CD14-positive monocyte (primary cell): ENCODE measurements around the gene GALNT14. TPM values are rescaled to one million over a fixed set of nuclear protein-coding genes. Genes with fewer than 3 reads are reported as not detected.

Experiments used
- DNase-seq, 3 donors: peaks; one replicate each; pipeline ENCODE4 v3.0.0-alpha.2; 2011 to 2022
- H2AFZ ChIP-seq: 2 replicates; pipeline ENCODE4 v1.6.0; 2012; ENCODE audit warnings: mild to moderate bottlenecking, low read depth, low read length, inconsistent platforms; ENCODE audit not compliant: insufficient read depth, poor library complexity, severe bottlenecking
- H3K27ac ChIP-seq, 2 donors: 1 replicate in 1 of 2; 2 replicates in 1 of 2; pipeline ENCODE4 v1.5.1; 2012 to 2013; ENCODE audit warnings: low read length in 2 of 2, control low read depth in 1 of 2, inconsistent platforms in 1 of 2, low read depth in 1 of 2, mild to moderate bottlenecking in 1 of 2
- H3K27me3 ChIP-seq, 2 donors: one replicate each; pipeline versions ENCODE4 v1.6.0 to v1.6.1; 2011 to 2013; ENCODE audit warnings: low read length in 2 of 2; ENCODE audit not compliant: control insufficient read depth in 2 of 2, insufficient read depth in 2 of 2
- H3K36me3 ChIP-seq, 2 donors: replicated peaks in 1 of 2; 1 replicate in 1 of 2; 2 replicates in 1 of 2; pipeline versions ENCODE4 v1.5.1 to v1.6.1; 2012 to 2013; ENCODE audit warnings: low read length in 2 of 2, control low read depth in 1 of 2, inconsistent platforms in 1 of 2, mild to moderate bottlenecking in 1 of 2; ENCODE audit not compliant: insufficient read depth in 2 of 2, control insufficient read depth in 1 of 2
- H3K4me1 ChIP-seq, 2 donors: 1 replicate in 1 of 2; 2 replicates in 1 of 2; pipeline versions ENCODE4 v1.5.1 to v1.6.1; 2012 to 2013; ENCODE audit warnings: low read length in 2 of 2, control low read depth in 1 of 2, inconsistent platforms in 1 of 2, mild to moderate bottlenecking in 1 of 2, moderate library complexity in 1 of 2; ENCODE audit not compliant: insufficient read depth in 2 of 2, control insufficient read depth in 1 of 2
- H3K4me2 ChIP-seq: replicated peaks from 2 replicates; pipeline ENCODE3; 2012; ENCODE audit warnings: low read length, moderate library complexity, mild to moderate bottlenecking; ENCODE audit not compliant: poor library complexity, severe bottlenecking; ENCODE audit errors: extremely low read depth
- H3K4me3 ChIP-seq, 3 experiments: fragments of 200-600 bp in 1 of 3; sonication (generic) in 1 of 3; replicated peaks in 1 of 3; 1 replicate in 2 of 3; 2 replicates in 1 of 3; pipeline ENCODE4 v1.5.1; 2011 to 2013; ENCODE audit warnings: low read length in 3 of 3, mild to moderate bottlenecking in 3 of 3, control low read depth in 2 of 3, low read depth in 2 of 3, inconsistent platforms in 1 of 3, moderate library complexity in 1 of 3
- H3K79me2 ChIP-seq: 2 replicates; pipeline ENCODE4 v1.6.0; 2012; ENCODE audit warnings: mild to moderate bottlenecking, control low read depth, inconsistent platforms, low read length, moderate library complexity; ENCODE audit not compliant: insufficient read depth
- H3K9ac ChIP-seq: 2 replicates; pipeline ENCODE4 v1.6.0; 2017; ENCODE audit warnings: low read length, mild to moderate bottlenecking; ENCODE audit not compliant: insufficient read depth, poor library complexity, severe bottlenecking
- H3K9me3 ChIP-seq, 2 donors: replicated peaks in 1 of 2; 1 replicate in 1 of 2; 2 replicates in 1 of 2; pipeline versions ENCODE4 v1.5.1 to v1.6.1; 2012 to 2013; ENCODE audit warnings: low read length in 2 of 2, control low read depth in 1 of 2; ENCODE audit not compliant: control insufficient read depth in 1 of 2, insufficient read depth in 1 of 2
- H4K20me1 ChIP-seq: 2 replicates; pipeline ENCODE4 v1.6.0; 2012; ENCODE audit warnings: mild to moderate bottlenecking, low read length, control low read depth, moderate library complexity; ENCODE audit not compliant: insufficient read depth
- H3K27ac Mint-ChIP-seq, 7 donors: one replicate each; pipeline ENCODE4 v1.8.0; 2020; ENCODE audit warnings: mild to moderate bottlenecking in 7 of 7, mixed read lengths in 7 of 7, moderate library complexity in 6 of 7, inconsistent platforms in 2 of 7
- H3K27me3 Mint-ChIP-seq, 3 donors: one replicate each; pipeline ENCODE4 v1.8.0; 2021 to 2022; ENCODE audit warnings: low read depth in 3 of 3, mild to moderate bottlenecking in 3 of 3, mixed read lengths in 3 of 3, moderate library complexity in 3 of 3, inconsistent platforms in 1 of 3
- H3K36me3 Mint-ChIP-seq, 2 donors: one replicate each; pipeline ENCODE4 v1.8.0; 2020; ENCODE audit warnings: mixed read lengths in 2 of 2, inconsistent platforms in 1 of 2, mild to moderate bottlenecking in 1 of 2
- H3K4me1 Mint-ChIP-seq: one replicate; pipeline ENCODE4 v1.8.0; 2020; ENCODE audit warnings: mild to moderate bottlenecking, mixed read lengths
- H3K4me3 Mint-ChIP-seq, 2 donors: one replicate each; pipeline ENCODE4 v1.8.0; 2020; ENCODE audit warnings: mild to moderate bottlenecking in 2 of 2, mixed read lengths in 2 of 2, moderate library complexity in 1 of 2
- H3K9me3 Mint-ChIP-seq, 7 donors: one replicate each; pipeline ENCODE4 v1.8.0; 2020 to 2022; ENCODE audit warnings: mixed read lengths in 7 of 7, mild to moderate bottlenecking in 6 of 7, moderate library complexity in 6 of 7, inconsistent platforms in 2 of 7
- CTCF ChIP-seq: fragments of 200-600 bp; IDR thresholded peaks from one replicate; pipeline ENCODE4 v1.8.0; 2022; ENCODE audit warnings: antibody characterized with exemption, mild to moderate bottlenecking
- WGBS: methylation state at CpG from one replicate; pipeline ENCODE4 v1.1.5; 2013; ENCODE audit warnings: missing lambda C conversion rate; ENCODE audit not compliant: insufficient coverage; 5-methylcytosine and 5-hydroxymethylcytosine counted together
- intact Hi-C, 2 donors: fragments of 100-400 bp; cut with micrococcal nuclease; formaldehyde crosslinking; loops; one replicate each; pipeline versions ENCODE4 v1.15.0 to v1.15.1; 2023
- polyA plus RNA-seq, 3 donors: library from polyadenylated mRNA; depleted of rRNA in 1 of 3; unstranded in 2 of 3; stranded (reverse) in 1 of 3; fragments of 300-500 nt in 2 of 3; fragments of >200 nt in 1 of 3; fragmentation: Illumina TruSeq in 2 of 3; gene quantifications; 1 replicate in 2 of 3; 2 replicates in 1 of 3; pipeline ENCODE4 v1.2.3, GENCODE V29; 2012 to 2021

GALNT14 gene
- polyA plus RNA-seq, 3 donors = 0.33 TPM; not detected in 2

- Mint-ChIP-seq H3K9me3 (no peaks in the 10 kb centered on the region), H3K36me3 (no peaks in the 10 kb centered on the region), H3K4me3 (no peak overlapping the region), H3K4me1 (peaks cover 10% of the 10 kb centered on the region), H3K27ac (no peak overlapping the region), H3K27me3 (peaks cover 1 to 3% (median 1%) of the 10 kb centered on the region in 3 donors)
- H3K9ac ChIP-seq = no peak overlapping the region
- 100% methylated on average over 2 of the region's 3 CpGs for WGBS
- no peaks in the 10 kb centered on the region for H3K36me3 ChIP-seq
- DNase-seq = no peak
- no peaks in the 10 kb centered on the region for H3K79me2 ChIP-seq
- no peak overlapping the region for H3K4me3 ChIP-seq
- no peak for TF ChIP-seq CTCF
- H3K27me3 ChIP-seq = no peaks in the 10 kb centered on the region
- H3K9me3 ChIP-seq = no peaks in the 10 kb centered on the region
- no peaks in the 10 kb centered on the region for H3K4me1 ChIP-seq
- intact Hi-C loops = no loop called here
- H3K27ac ChIP-seq = no peak overlapping the region
- no peak overlapping the region for H3K4me2 ChIP-seq
- H2AFZ ChIP-seq = no peak overlapping the region
- H4K20me1 ChIP-seq = no peaks in the 10 kb centered on the region
These were observed 137.3 kb downstream of the GALNT14 start for GRCh38 chr2:31000970-31001369.

- no peaks in the 10 kb centered on the region for H4K20me1 ChIP-seq
- H3K4me2 ChIP-seq = no peak overlapping the region
- H3K79me2 ChIP-seq = no peaks in the 10 kb centered on the region
- Mint-ChIP-seq H3K4me3 (no peak overlapping the region), H3K36me3 (no peaks in the 10 kb centered on the region), H3K27me3 (peaks cover 0 to 3% (median 0%) of the 10 kb centered on the region in 3 donors), H3K27ac (no peak overlapping the region), H3K9me3 (no peaks in the 10 kb centered on the region), H3K4me1 (peaks cover 5% of the 10 kb centered on the region)
- H3K27ac ChIP-seq = no peak overlapping the region
- no peak overlapping the region for H3K9ac ChIP-seq
- H3K4me3 ChIP-seq = no peak overlapping the region
- H3K27me3 ChIP-seq = no peaks in the 10 kb centered on the region
- no peaks in the 10 kb centered on the region for H3K36me3 ChIP-seq
- H3K4me1 ChIP-seq = no peaks in the 10 kb centered on the region
- intact Hi-C loops = no loop called here
- TF ChIP-seq CTCF = no peak
- WGBS = 90% methylated on average over 3 of the region's 3 CpGs
- DNase-seq = no peak
- H2AFZ ChIP-seq = no peak overlapping the region
- H3K9me3 ChIP-seq = no peaks in the 10 kb centered on the region
These were observed 139.6 kb downstream of the GALNT14 start for GRCh38 chr2:30998672-30999071.
